GM03348 (cell line): ENCODE results near the gene SUB1.
"Not testable (repeated sequence)": the region's sequence is repeated elsewhere in the genome, so short reads cannot be mapped to it uniquely, and the experiment has no call there.

Source experiments
- DNase-seq: peaks from one replicate; pipeline ENCODE4 v3.0.0; 2012; ENCODE audit warnings: low spot score

SUB1 gene

DNA sequence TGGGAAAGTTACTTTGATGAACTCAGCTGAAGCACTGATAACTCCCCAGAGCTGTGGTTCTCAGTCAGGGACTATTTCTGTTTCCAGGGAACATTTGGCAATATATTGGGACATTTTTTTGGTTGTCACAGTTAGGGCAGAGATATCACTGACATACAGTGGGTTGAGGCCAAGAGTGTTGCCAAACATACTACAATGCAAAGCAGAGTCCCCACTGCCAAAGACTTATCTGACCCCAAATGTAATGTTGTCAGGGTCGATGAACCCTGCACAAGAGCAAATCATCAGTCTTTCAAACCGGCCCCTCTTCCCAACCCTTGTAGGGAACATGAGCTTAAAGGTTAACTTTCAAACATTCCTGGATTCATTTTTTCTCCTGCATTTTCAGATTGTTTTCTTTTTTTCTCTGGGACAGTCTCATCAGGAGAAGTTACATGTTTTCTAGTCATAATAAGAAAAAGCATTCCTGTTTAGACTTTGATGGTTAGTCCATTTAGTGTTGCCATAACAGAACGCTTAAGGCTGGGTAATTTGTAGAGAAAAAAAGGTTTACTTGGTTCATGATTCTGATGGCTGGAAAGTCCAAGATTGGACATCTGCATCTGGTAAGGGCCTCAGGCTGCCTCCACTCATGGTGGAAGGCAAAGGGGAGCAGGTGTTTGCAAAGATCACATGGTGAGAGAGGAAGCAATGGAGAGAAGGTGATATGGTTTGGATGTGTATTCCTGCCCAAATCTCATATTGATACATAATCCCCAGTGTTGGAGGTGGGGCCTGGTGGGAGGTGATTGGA, 18.8 kb upstream of the SUB1 start:
- DNase-seq: no peak

- no peak for DNase-seq
These were observed 14.2 kb upstream of the SUB1 start for GRCh38 chr5:32571128-32571527.

- no peak for DNase-seq
These were observed 12.4 kb upstream of the SUB1 start for GRCh38 chr5:32572778-32573480.

GRCh38 chr5:32573481-32573854, 11.9 kb upstream of the SUB1 start:
- DNase-seq: not testable (repeated sequence)

DNA sequence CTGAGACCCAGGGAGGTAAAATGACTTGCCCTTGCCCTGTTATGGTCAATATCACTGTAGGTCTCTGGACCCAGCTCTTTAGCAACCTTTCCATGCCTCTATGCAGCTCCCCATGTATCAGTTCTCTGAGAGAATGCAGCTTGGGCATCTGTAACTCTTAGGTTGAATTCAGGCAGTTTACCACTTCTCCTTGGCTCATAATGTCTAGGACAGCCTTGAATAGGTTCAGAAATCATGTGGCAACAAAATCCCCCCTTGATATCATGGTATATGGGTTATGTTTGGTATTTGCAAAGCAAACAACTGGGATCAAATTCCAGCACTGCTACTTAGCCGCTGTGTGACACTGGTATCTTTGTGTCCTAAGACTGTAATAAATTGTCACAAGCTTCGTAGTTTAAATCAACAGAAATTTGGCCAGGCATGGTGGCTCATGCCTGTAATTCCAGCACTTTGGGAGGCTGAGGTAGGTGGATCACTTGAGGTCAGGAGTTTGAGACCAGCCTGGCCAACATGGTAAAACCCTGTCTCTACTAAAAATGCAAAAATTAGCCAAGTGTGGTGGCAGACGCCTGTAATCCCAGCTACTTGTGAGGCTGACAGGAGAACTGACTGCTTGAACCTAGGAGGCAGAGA, 10.7 kb upstream of the SUB1 start:
- DNase-seq: no peak

DNA sequence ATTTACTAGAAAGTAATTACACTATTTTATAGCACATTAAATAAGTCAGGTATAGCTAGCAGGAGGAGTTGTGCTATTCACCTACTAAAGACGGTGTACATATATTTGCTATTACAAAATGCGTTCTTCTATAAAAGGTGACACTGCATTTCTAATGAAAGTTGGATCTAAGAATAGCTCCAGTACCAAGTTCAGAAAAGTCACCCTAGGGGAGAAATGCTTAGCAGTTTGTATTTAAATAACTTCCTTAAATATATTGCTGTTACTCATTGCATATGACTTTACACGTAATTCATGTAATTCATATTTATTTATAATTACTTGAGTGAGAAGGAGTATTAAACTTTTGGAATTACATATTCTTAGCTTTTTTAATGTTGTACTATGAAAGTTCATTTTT, 7.0 kb upstream of the SUB1 start:
- no peak for DNase-seq

- no peak for DNase-seq
These were observed 6.6 kb upstream of the SUB1 start for GRCh38 chr5:32578764-32579163.

DNA sequence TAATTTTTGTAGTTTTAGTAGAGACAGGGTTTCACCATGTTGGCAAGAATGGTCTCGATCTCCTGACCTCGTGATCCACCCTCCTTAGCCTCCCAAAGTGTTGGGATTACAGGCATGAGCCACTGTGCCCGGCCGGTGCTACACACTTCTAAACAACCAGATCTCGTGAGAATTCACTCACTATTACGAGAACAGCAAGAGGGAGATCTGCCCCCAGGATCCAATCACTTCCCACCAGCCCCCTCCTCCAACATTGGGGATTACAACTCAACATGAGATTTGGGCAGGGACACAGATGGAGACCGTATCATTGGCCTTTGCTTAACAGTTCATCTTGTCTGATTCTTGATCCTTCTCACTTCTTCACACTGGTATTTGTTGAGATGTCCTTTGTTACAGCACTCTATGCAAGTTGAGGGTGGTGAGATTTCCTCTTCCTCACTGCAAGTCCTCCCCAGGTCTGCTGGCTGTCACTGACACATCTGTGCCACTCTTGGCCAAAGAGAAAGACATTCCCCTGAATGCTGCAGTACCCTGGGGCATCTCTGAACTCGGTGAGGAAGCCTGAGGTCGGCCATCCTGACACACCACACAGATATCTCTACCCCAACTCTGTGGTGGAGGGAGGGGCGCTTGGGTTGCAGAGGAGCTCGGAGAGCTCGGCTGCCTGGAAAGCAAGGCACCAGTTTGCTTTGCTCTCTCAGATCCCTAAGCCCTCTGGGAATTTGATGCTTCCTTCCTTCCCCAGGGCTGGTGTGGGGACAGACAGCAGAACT, 4.2 kb upstream of the SUB1 start:
- DNase-seq: no peak

DNA sequence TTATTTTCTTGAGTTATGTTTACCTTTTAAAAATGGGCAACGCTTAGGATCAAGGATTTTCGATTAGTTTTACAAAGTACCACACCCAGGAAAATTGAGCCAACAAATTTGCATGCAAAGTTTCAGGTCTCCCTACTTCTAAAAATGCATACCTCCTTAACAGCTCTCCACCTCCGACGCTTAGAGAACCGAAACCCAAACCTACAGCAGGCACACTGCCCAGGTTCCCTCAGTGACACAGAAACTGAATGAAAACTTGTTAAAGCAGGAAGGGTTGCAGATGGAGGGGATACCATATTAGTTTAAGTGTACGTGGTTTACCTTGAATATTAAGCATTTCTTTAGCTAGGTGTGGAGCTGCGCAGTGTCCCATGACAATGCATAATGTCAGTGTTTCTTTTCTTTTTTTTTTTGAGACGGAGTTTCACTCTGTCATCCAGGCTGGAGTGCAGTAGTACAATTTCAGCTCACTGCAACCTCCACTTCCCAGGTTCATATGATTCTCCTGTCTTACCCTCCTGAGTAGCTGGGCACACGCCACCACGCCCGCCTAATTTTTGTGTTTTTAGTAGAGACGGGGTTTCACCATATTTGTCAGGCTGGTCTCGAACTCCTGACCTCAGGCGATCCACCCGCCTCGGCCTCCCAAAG, 1.6 kb upstream of the SUB1 start:
- no peak for DNase-seq

DNA sequence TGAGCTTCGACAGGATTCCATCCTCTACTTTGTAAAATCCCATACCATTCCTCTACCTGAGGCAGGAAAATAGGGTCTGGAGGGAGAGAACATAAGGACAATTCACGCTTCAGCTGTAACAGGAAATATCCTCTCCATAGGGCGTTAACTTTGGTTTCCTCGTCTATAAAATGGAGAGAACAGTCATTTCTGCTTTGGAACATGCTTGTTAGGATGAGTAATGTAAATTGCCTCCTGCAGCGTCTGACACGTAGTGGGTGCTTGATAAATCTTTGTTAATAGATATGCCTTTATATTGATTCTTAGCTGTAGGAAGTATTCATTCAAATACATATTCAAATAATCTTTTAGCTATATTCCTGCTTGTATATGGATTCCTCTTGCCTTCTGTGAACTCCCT, 711 bp upstream of the SUB1 start:
- DNase-seq: no peak

DNA sequence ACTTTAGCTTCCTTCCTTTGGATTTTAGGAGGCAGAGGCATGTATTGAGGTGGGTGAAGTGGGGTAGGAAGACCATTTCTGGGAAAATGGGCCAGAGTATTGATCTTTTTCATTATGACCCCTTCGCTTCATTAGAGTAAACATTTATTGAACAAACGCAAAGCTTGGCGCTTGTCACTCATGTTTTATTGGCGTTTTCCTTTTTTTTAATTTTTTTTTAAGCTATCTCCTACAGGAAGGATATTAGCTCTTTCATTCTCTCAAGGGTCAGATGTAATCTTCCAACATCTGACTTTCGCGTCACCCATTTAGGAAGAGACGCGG, 273 bp upstream of the SUB1 start:
- DNase-seq: no peak

GRCh38 chr5:32586276-32586599, 881 bp downstream of the SUB1 start:
- no peak for DNase-seq

DNA sequence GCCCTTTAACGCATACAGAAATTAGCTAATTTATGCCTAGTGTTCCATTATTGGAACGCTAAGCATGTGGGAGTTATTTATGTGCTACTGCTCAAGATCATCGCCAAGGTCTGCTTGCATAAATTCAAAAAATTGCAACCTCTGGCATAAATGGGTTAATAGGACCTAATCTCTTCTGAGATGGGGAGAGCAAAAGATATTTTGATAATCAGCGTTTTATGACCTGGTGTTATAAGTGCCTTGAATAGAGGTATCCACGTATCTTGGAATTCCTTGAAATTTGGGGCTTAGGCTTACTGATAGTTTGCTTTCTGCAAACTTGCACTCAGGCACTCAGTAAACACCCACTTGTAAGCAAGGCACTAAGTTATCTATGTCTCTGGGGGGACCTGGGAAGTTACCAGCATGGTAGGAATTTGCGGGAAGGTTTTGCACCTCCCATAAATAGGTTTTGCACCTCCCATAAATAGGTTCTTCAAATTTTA, 1.8 kb downstream of the SUB1 start:
- DNase-seq: no peak

GRCh38 chr5:32589416-32589815, 4.1 kb downstream of the SUB1 start:
- DNase-seq: no peak

GRCh38 chr5:32589942-32590869, 4.8 kb downstream of the SUB1 start:
- peak; percentile 54 for DNase-seq

GRCh38 chr5:32595118-32595517, 9.8 kb downstream of the SUB1 start:
- no peak for DNase-seq

GRCh38 chr5:32597041-32597629, 11.8 kb downstream of the SUB1 start:
- DNase-seq: no peak

DNA sequence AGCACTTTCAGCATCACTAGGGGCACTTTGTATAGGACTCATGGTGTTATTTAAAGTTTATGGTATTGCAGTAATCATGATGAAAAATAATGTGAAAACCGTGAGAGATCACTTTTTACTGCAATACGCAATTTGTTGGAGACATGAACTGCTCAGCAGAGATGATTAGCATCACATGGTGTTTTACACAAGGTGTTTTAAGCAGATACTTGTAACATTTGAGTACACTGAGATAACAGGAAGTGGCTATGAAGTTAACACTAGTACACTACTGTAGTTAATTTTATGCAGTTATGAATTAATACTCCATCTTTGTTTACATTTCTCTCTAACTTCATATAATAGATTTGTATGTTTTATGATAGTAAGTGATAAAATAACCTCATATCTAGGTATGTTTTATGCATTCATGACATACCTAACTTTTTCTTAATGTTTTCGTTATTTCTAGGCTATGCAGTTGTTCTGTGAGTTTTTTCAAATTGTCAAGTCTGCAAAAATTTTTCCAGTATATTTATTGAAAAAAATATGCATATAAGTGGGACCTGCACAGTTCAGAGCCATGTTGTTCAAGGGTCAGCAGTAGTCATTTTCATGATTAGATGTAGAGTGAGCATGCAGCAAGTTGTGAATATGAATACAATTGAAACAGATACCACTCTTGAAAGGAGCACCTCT, 13.0 kb downstream of the SUB1 start:
- DNase-seq: no peak

- DNase-seq: no peak
These were observed 13.7 kb downstream of the SUB1 start for GRCh38 chr5:32598997-32599549.
